Liver (tissue), 9 donors: ENCODE results near the gene MYOM3. TPM values are rescaled to one million over a fixed set of nuclear protein-coding genes. Genes with fewer than 3 reads are reported as not detected.

ENCODE experiments used
- DNase-seq: peaks from one replicate; pipeline ENCODE4 v3.0.0-alpha.2; 2017; ENCODE audit warnings: low spot score
- H3K27ac ChIP-seq, 2 donors: one replicate each; pipeline ENCODE4 v1.7.0; 2013; ENCODE audit warnings: inconsistent platforms in 2 of 2, low read length in 2 of 2, control low read depth in 1 of 2, low read depth in 1 of 2, mild to moderate bottlenecking in 1 of 2
- H3K27me3 ChIP-seq, 4 donors: one replicate each; pipeline versions ENCODE4 v1.6.1 to v1.7.0; 2013; ENCODE audit warnings: low read length in 3 of 4, inconsistent platforms in 1 of 4, mild to moderate bottlenecking in 1 of 4, moderate library complexity in 1 of 4; ENCODE audit not compliant: control insufficient read depth in 4 of 4, insufficient read depth in 4 of 4
- H3K36me3 ChIP-seq, 4 donors: one replicate each; pipeline versions ENCODE4 v1.6.1 to v1.7.0; 2013; ENCODE audit warnings: low read length in 3 of 4, mild to moderate bottlenecking in 3 of 4, low read depth in 1 of 4, moderate library complexity in 1 of 4; ENCODE audit not compliant: control insufficient read depth in 4 of 4, insufficient read depth in 3 of 4
- H3K4me1 ChIP-seq, 4 donors: one replicate each; pipeline versions ENCODE4 v1.6.1 to v1.7.0; 2013; ENCODE audit warnings: low read length in 3 of 4, mild to moderate bottlenecking in 3 of 4, moderate library complexity in 1 of 4; ENCODE audit not compliant: control insufficient read depth in 4 of 4, insufficient read depth in 4 of 4
- H3K4me3 ChIP-seq, 3 donors: one replicate each; pipeline versions ENCODE4 v1.6.1 to v1.7.0; 2013; ENCODE audit warnings: low read length in 3 of 3, control low read depth in 1 of 3, low read depth in 1 of 3, mild to moderate bottlenecking in 1 of 3
- H3K9ac ChIP-seq, 2 donors: one replicate each; pipeline ENCODE4 v1.7.0; 2013; ENCODE audit warnings: low read length in 2 of 2, mild to moderate bottlenecking in 2 of 2, moderate library complexity in 2 of 2, control low read depth in 1 of 2, low read depth in 1 of 2
- H3K9me3 ChIP-seq, 4 donors: one replicate each; pipeline versions ENCODE4 v1.6.1 to v1.7.0; 2013; ENCODE audit warnings: low read length in 3 of 4; ENCODE audit not compliant: control insufficient read depth in 4 of 4
- ATF3 ChIP-seq: IDR thresholded peaks from 2 replicates; pipeline ENCODE4 v1.6.1; 2016; ENCODE audit warnings: antibody characterized with exemption
- EGR1 ChIP-seq, 2 donors: IDR thresholded peaks; 2 replicates each; pipeline ENCODE4 v1.6.1; 2016 to 2018; ENCODE audit warnings: antibody characterized with exemption in 2 of 2, low read depth in 2 of 2
- FOXA1 ChIP-seq: IDR thresholded peaks from 2 replicates; pipeline ENCODE4 v1.6.1; 2016; ENCODE audit warnings: antibody characterized with exemption
- FOXA2 ChIP-seq: IDR thresholded peaks from 2 replicates; pipeline ENCODE4 v1.6.1; 2016; ENCODE audit warnings: antibody characterized with exemption
- GABPA ChIP-seq, 2 donors: IDR thresholded peaks in 1 of 2; conservative IDR thresholded peaks in 1 of 2; 2 replicates each; pipeline ENCODE4 v1.6.1; 2016; ENCODE audit warnings: antibody characterized with exemption in 2 of 2, mild to moderate bottlenecking in 1 of 2, moderate library complexity in 1 of 2
- HNF4A ChIP-seq, 2 donors: conservative IDR thresholded peaks; 2 replicates each; pipeline ENCODE4 v1.6.1; 2016; ENCODE audit warnings: antibody characterized with exemption in 2 of 2, mild to moderate bottlenecking in 2 of 2
- HNF4G ChIP-seq: IDR thresholded peaks from 2 replicates; pipeline ENCODE4 v1.6.1; 2016; ENCODE audit warnings: antibody characterized with exemption
- JUND ChIP-seq, 2 donors: IDR thresholded peaks; 2 replicates each; pipeline ENCODE4 v1.6.1; 2016; ENCODE audit warnings: antibody characterized with exemption in 2 of 2
- NR2F2 ChIP-seq: IDR thresholded peaks from 2 replicates; pipeline ENCODE4 v1.6.1; 2016; ENCODE audit warnings: antibody characterized with exemption
- RAD21 ChIP-seq, 2 donors: IDR thresholded peaks; 2 replicates each; pipeline ENCODE4 v1.6.1; 2016; ENCODE audit warnings: antibody characterized with exemption in 2 of 2, mild to moderate bottlenecking in 2 of 2
- REST ChIP-seq: IDR thresholded peaks from 2 replicates; pipeline ENCODE4 v1.6.1; 2016; ENCODE audit warnings: antibody characterized with exemption, mild to moderate bottlenecking
- RXRA ChIP-seq, 2 donors: IDR thresholded peaks; 2 replicates each; pipeline ENCODE4 v1.6.1; 2017 to 2018; ENCODE audit warnings: antibody characterized with exemption in 2 of 2, mild to moderate bottlenecking in 1 of 2
- SP1 ChIP-seq: IDR thresholded peaks from 2 replicates; pipeline ENCODE4 v1.6.1; 2018; ENCODE audit warnings: antibody characterized with exemption, mild to moderate bottlenecking
- TAF1 ChIP-seq: conservative IDR thresholded peaks from 2 replicates; pipeline ENCODE4 v1.6.1; 2016; ENCODE audit warnings: antibody characterized with exemption, mild to moderate bottlenecking
- YY1 ChIP-seq: IDR thresholded peaks from 2 replicates; pipeline ENCODE4 v1.6.1; 2016; ENCODE audit warnings: antibody characterized with exemption, mild to moderate bottlenecking
- ZBTB33 ChIP-seq: IDR thresholded peaks from 2 replicates; pipeline ENCODE4 v1.6.1; 2016; ENCODE audit warnings: antibody characterized with exemption
- WGBS: extraction: QIAGEN DNeasy Blood & Tissue Kit; methylation state at CpG from one replicate; pipeline ENCODE4 v1.1.7; 2013; 5-methylcytosine and 5-hydroxymethylcytosine counted together
- polyA plus RNA-seq, 2 donors: library from polyadenylated mRNA; stranded (reverse) in 1 of 2; unstranded in 1 of 2; fragments of 200-250 nt in 1 of 2; fragments of >200 nt in 1 of 2; fragmentation: Nextera tagmentation in 1 of 2; extraction: Ambion mirVana in 1 of 2; gene quantifications; one replicate each; pipeline versions ENCODE4 v1.2.1 to v1.2.3, GENCODE V29; 2013 to 2015
- total RNA-seq, 2 donors: library from RNA; depleted of rRNA; stranded (reverse); fragments of >200 nt; gene quantifications; one replicate each; pipeline ENCODE4 v1.2.3, GENCODE V29; 2014
- TF ChIP-seq, protein P1 (sequence below): fragments of 150-350 bp; IDR thresholded peaks from 2 replicates; pipeline ENCODE4 v1.5.1; 2017; ENCODE audit warnings: improper control_type of control experiment, low read depth, low read length; ENCODE audit not compliant: missing input control
- TF ChIP-seq, protein P2 (sequence below): IDR thresholded peaks from 2 replicates; pipeline ENCODE4 v1.6.1; 2016; ENCODE audit warnings: antibody characterized with exemption
- donor health status: healthy.
- donor health status: healthy.
- donor health status: healthy.
- donor health status: healthy.
- donor health status: healthy.

MYOM3 gene
- total and polyA plus RNA-seq, 4 donors: 0.01 to 0.17 (median 0.05) TPM; not detected in 1

GRCh38 chr1:24018611-24019580 lies 93.0 kb downstream of the MYOM3 start:
- Histone ChIP-seq H3K36me3 (no peaks in the 10 kb centered on the region), H3K27me3 (no peaks in the 10 kb centered on the region), H3K9ac (no peak overlapping the region), H3K4me3 (no peak overlapping the region), H3K27ac (peak overlapping the region; percentile 2 to 42), H3K9me3 (no peaks in the 10 kb centered on the region), H3K4me1 (peaks cover 9 to 23% (median 19%) of the 10 kb centered on the region in 4 donors)
- TF ChIP-seq NR2F2 (peak; percentile 44), HNF4A (conservative IDR thresholded peaks at IDR 0.05) (peak; percentile 42 to 48), REST (peak; percentile 32), SP1 (peak; percentile 84), YY1 (no peak), FOXA2 (peak; percentile 32), ATF3 (peak; percentile 18), EGR1 (IDR thresholded peaks at IDR 0.05; ENCODE audit: low read depth in 2 of 2) (no peak), RAD21 (IDR thresholded peaks at IDR 0.05) (peak; percentile 26 to 43), TAF1 (no peak), RXRA (IDR thresholded peaks at IDR 0.05) (peak in 1 of 2 donors; percentile 66), HNF4G (no peak), GABPA (IDR thresholded peaks at IDR 0.05 in 1 of 2, conservative IDR thresholded peaks at IDR 0.05 in 1 of 2) (no peak), ZBTB33 (no peak), FOXA1 (peak; percentile 34), JUND (IDR thresholded peaks at IDR 0.05) (peak in 1 of 2 donors; percentile 21)
- TF ChIP-seq, protein P1, sequence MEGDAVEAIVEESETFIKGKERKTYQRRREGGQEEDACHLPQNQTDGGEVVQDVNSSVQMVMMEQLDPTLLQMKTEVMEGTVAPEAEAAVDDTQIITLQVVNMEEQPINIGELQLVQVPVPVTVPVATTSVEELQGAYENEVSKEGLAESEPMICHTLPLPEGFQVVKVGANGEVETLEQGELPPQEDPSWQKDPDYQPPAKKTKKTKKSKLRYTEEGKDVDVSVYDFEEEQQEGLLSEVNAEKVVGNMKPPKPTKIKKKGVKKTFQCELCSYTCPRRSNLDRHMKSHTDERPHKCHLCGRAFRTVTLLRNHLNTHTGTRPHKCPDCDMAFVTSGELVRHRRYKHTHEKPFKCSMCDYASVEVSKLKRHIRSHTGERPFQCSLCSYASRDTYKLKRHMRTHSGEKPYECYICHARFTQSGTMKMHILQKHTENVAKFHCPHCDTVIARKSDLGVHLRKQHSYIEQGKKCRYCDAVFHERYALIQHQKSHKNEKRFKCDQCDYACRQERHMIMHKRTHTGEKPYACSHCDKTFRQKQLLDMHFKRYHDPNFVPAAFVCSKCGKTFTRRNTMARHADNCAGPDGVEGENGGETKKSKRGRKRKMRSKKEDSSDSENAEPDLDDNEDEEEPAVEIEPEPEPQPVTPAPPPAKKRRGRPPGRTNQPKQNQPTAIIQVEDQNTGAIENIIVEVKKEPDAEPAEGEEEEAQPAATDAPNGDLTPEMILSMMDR: no peak
- TF ChIP-seq, protein P2, sequence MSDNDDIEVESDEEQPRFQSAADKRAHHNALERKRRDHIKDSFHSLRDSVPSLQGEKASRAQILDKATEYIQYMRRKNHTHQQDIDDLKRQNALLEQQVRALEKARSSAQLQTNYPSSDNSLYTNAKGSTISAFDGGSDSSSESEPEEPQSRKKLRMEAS: no peak
- WGBS: 65% methylated on average over 20 of the region's 20 CpGs
- peak; percentile 63 for DNase-seq
